ENCODE results near the gene ARID4B. TPM values are rescaled to one million over a fixed set of nuclear protein-coding genes. Genes with fewer than 3 reads are reported as not detected.
A peak's percentile ranks its signal among the peaks of the same experiment; 100 is the strongest.

Gene ARID4B
- total and polyA plus RNA-seq, 2 of the 13 experiments (the other 11 are each of a cell fraction or from before 2014, with no cell fraction given) = 9.7 to 24.6 TPM

GRCh38 chr1:235328271-235329138 lies 526 bp upstream of the ARID4B start, which contains the start of gene GGPS1 (continued):
- TF ChIP-seq ZBTB49 (CRISPR knock-in tag; IDR thresholded peaks at IDR 0.05; ENCODE audit: borderline replicate concordance) (no peak), ZNF296 (CRISPR knock-in tag; conservative IDR thresholded peaks at IDR 0.05) (no peak), IRF9 (CRISPR knock-in tag; IDR thresholded peaks at IDR 0.05; ENCODE audit: borderline replicate concordance) (no peak), SNAPC2 (CRISPR knock-in tag; IDR thresholded peaks at IDR 0.05) (0 out of 2 replicates have a peak, but pooled peaks have one; percentile 15), BATF2 (CRISPR knock-in tag; IDR thresholded peaks at IDR 0.05) (no peak), CSRNP2 (CRISPR knock-in tag; conservative IDR thresholded peaks at IDR 0.05; ENCODE audit: low read depth) (no peak), ZNF510 (CRISPR knock-in tag; IDR thresholded peaks at IDR 0.05; ENCODE audit: low read depth) (peak; percentile 38; the same call in 1 of the 2 replicates), ZKSCAN1 (IDR thresholded peaks at IDR 0.05; ENCODE audit: low read length) (no peak), ZNF576 (CRISPR knock-in tag; IDR thresholded peaks at IDR 0.05) (no peak), MYC (CRISPR knock-in tag; IDR thresholded peaks at IDR 0.05; ENCODE audit: borderline replicate concordance) (peak; percentile 33; the same call in 1 of the 2 replicates), ZMAT5 (CRISPR knock-in tag; IDR thresholded peaks at IDR 0.05; ENCODE audit: borderline replicate concordance, low read depth) (no peak), IRX3 (CRISPR knock-in tag; IDR thresholded peaks at IDR 0.05; ENCODE audit: borderline replicate concordance, low read depth) (no peak), SRSF1 (optimal IDR thresholded peaks at IDR 0.05; ENCODE audit: low read depth, low read length) (peak; percentile 6), KMT2A (CRISPR knock-in tag; IDR thresholded peaks at IDR 0.05) (peak; percentile 84), THRA (CRISPR knock-in tag; IDR thresholded peaks at IDR 0.05; ENCODE audit: borderline replicate concordance) (no peak), ZFP90 (CRISPR knock-in tag; IDR thresholded peaks at IDR 0.05; ENCODE audit: borderline replicate concordance) (no peak; the same call in 1 of the 2 replicates), NR3C1 (CRISPR knock-in tag; IDR thresholded peaks at IDR 0.05) (no peak), CHD4 (IDR thresholded peaks at IDR 0.05; ENCODE audit: borderline replicate concordance, low read length) (no peak), NONO (IDR thresholded peaks at IDR 0.05) (no peak), NONO (CRISPR knock-in tag; conservative IDR thresholded peaks at IDR 0.05) (peak; percentile 49; the same call in 1 of the 2 replicates)

Data from HepG2 (cell line).